ENCODE results near the gene UGT2A2. TPM values are rescaled to one million over a fixed set of nuclear protein-coding genes. Genes with fewer than 3 reads are reported as not detected.
A peak's percentile ranks its signal among the peaks of the same experiment; 100 is the strongest.

Gene UGT2A2
- total and polyA plus RNA-seq, 2 experiments from 2014 or later, result not detected

DNA sequence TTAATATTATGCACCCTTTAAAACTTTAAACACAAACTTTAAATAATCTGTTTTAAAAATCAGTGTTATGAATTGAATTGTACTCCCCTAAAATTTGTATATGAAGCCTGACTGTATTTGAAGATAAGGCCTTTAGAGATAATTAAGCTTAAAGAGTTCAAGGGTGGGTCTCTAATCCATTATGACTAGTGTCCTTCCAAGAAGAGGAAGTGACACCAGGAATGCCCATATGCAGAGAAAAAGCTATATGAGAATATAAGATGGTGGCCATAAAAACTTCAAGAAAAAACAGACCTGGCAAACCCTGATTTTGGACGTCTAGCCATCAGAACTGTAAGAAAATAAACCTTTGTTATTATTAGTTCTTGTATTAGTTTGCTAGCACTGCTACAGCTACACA is 29.0 kb downstream of the UGT2A2 start (continued):
- TF ChIP-seq, protein P1, sequence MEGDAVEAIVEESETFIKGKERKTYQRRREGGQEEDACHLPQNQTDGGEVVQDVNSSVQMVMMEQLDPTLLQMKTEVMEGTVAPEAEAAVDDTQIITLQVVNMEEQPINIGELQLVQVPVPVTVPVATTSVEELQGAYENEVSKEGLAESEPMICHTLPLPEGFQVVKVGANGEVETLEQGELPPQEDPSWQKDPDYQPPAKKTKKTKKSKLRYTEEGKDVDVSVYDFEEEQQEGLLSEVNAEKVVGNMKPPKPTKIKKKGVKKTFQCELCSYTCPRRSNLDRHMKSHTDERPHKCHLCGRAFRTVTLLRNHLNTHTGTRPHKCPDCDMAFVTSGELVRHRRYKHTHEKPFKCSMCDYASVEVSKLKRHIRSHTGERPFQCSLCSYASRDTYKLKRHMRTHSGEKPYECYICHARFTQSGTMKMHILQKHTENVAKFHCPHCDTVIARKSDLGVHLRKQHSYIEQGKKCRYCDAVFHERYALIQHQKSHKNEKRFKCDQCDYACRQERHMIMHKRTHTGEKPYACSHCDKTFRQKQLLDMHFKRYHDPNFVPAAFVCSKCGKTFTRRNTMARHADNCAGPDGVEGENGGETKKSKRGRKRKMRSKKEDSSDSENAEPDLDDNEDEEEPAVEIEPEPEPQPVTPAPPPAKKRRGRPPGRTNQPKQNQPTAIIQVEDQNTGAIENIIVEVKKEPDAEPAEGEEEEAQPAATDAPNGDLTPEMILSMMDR (conservative IDR thresholded peaks at IDR 0.05; ENCODE audit: low read depth in 2 of 2), result no peak
- no peak for TF ChIP-seq NANOG (IDR thresholded peaks at IDR 0.05; ENCODE audit: borderline replicate concordance)

DNA sequence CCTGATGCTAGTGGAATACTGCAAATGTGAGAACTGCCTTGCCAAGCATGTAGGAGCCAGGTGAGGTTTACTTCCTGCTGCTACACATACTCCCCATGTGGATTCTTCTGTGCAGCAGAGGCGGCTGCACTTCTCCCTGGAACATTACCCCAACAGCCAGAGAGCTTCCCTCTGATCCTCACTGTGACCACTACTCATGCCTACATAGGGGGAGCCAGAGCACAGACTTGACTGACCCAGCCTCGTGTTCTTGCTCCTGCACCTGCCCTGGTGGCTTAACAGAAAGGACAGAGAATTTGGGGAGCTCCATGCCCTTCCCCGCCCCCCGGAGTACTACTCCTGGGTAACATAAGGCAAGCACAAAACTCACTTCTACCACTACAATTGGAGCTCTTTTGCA is 38.4 kb downstream of the UGT2A2 start:
- no peak overlapping the region for H3K4me3 ChIP-seq
- H3K4me2 ChIP-seq, result no peak overlapping the region
- DNase-seq (ENCODE audit: low spot score), result peak; percentile 36
- H3K9me2 ChIP-seq (ENCODE audit: insufficient read depth), result no peaks in the 10 kb centered on the region
- Mint-ChIP-seq H3K4me1 (no peaks in the 10 kb centered on the region), H3K36me3 (ENCODE audit: low read depth) (no peaks in the 10 kb centered on the region), H3K27me3 (ENCODE audit: insufficient read depth, low read depth, poor library complexity) (peaks cover 2% of the 10 kb centered on the region), H3K9me3 (no peaks in the 10 kb centered on the region; the same call in 2 of the 3 replicates), H3K4me3 (no peak overlapping the region), H3K27ac (no peak overlapping the region)
- peak; percentile 90 for ATAC-seq
- no peaks in the 10 kb centered on the region for H3K4me1 ChIP-seq (ENCODE audit: insufficient read depth)
- no peak for TF ChIP-seq CREB1 (CRISPR knock-in tag; IDR thresholded peaks at IDR 0.05; ENCODE audit: low read depth)
- TF ChIP-seq, protein P2, sequence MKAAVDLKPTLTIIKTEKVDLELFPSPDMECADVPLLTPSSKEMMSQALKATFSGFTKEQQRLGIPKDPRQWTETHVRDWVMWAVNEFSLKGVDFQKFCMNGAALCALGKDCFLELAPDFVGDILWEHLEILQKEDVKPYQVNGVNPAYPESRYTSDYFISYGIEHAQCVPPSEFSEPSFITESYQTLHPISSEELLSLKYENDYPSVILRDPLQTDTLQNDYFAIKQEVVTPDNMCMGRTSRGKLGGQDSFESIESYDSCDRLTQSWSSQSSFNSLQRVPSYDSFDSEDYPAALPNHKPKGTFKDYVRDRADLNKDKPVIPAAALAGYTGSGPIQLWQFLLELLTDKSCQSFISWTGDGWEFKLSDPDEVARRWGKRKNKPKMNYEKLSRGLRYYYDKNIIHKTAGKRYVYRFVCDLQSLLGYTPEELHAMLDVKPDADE (IDR thresholded peaks at IDR 0.05), result no peak
- TF ChIP-seq ZNF331 (CRISPR knock-in tag; IDR thresholded peaks at IDR 0.05; ENCODE audit: low read depth), result no peak
- TF ChIP-seq, protein P1 (conservative IDR thresholded peaks at IDR 0.05; ENCODE audit: low read depth in 2 of 2), result peak; percentile 18 to 51; a peak in 2 of 4 replicates
- no peak overlapping the region for H2AFZ ChIP-seq
- H3K27ac ChIP-seq (ENCODE audit: low read depth), result no peak overlapping the region
- H3K27me3 ChIP-seq (ENCODE audit: insufficient read depth), result no peaks in the 10 kb centered on the region
- no peaks in the 10 kb centered on the region for H3K36me3 ChIP-seq (ENCODE audit: insufficient read depth)
- H3F3A ChIP-seq (replicated peaks; ENCODE audit: low read depth), result no peaks in the 10 kb centered on the region
- H3K79me2 ChIP-seq (replicated peaks; ENCODE audit: insufficient read depth), result no peaks in the 10 kb centered on the region
- no peaks in the 10 kb centered on the region for H4K20me1 ChIP-seq (replicated peaks; ENCODE audit: insufficient read depth)

DNA sequence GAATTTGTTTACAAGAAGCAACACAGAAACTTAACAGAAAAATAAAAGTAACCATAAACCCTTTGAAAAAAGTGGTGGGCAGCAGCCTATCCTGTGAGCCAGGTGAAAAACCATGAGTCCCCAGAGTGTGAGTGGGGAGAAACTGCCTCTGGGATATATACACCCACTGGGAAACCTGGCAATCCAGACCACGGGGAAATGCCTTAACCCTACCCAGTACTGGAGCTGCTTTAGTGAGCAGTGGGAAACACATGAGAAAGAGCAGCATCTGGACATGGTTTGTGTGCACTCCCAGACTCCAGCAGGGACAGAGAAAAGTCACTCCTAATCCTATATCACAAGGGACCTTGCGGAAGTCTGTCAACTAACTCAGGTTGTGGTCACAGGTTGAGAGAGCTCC is 39.4 kb downstream of the UGT2A2 start:
- H3F3A ChIP-seq (replicated peaks; ENCODE audit: low read depth), result no peaks in the 10 kb centered on the region
- DNase-seq (ENCODE audit: low spot score) (no peak), ATAC-seq (no peak)
- H3K9me2 ChIP-seq (ENCODE audit: insufficient read depth), result no peaks in the 10 kb centered on the region
- no peak overlapping the region for H3K4me2 ChIP-seq
- H3K27me3 Mint-ChIP-seq (ENCODE audit: insufficient read depth, low read depth, poor library complexity), result peaks cover 2% of the 10 kb centered on the region
- H3K4me1 Mint-ChIP-seq, result no peaks in the 10 kb centered on the region
- no peaks in the 10 kb centered on the region for H3K79me2 ChIP-seq (replicated peaks; ENCODE audit: insufficient read depth)
- no peaks in the 10 kb centered on the region for H3K27me3 ChIP-seq (ENCODE audit: insufficient read depth)
- H3K27ac Mint-ChIP-seq, result no peak overlapping the region
- no peaks in the 10 kb centered on the region for H3K4me1 ChIP-seq (ENCODE audit: insufficient read depth)
- no peaks in the 10 kb centered on the region for H3K36me3 Mint-ChIP-seq (ENCODE audit: low read depth)
- H3K27ac ChIP-seq (ENCODE audit: low read depth), result no peak overlapping the region
- no peak overlapping the region for H3K4me3 ChIP-seq
- H4K20me1 ChIP-seq (replicated peaks; ENCODE audit: insufficient read depth), result no peaks in the 10 kb centered on the region
- H3K4me3 Mint-ChIP-seq, result no peak overlapping the region
- H3K9me3 Mint-ChIP-seq, result no peaks in the 10 kb centered on the region; the same call in 2 of the 3 replicates
- H3K36me3 ChIP-seq (ENCODE audit: insufficient read depth), result no peaks in the 10 kb centered on the region
- no peak overlapping the region; the same call in 1 of the 2 replicates for H2AFZ ChIP-seq
- no peak for TF ChIP-seq EZH2phosphoT487 (IDR thresholded peaks at IDR 0.05; ENCODE audit: unreplicated experiment)
